ENCODE data around the gene SEMA3C. TPM values are rescaled to one million over a fixed set of nuclear protein-coding genes. Genes with fewer than 3 reads are reported as not detected.

Gene SEMA3C
- total and polyA plus RNA-seq, 2 donors (not counting 1 experiment from before 2014, with no cell fraction given): 310 to 322 TPM

DNA sequence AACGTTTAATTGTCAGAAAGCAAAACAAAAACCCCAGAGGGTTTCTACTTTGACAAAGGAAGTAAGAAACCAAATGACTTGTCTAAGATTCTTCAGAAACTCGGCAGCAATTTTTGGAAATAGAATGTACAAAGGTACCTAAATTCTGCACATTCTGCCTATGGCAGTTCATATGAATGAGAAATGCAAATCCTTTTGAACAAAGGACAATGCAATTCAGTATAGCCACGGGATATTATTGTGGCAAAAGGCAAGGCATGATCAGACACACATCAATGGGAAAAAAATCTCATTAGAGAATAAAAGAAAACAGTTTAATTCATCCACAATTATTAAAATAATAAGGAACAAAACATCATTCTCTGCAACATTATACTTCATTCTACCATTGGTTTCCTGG lies 93.4 kb downstream of the SEMA3C start:
- H2AFZ ChIP-seq (ENCODE audit: low read length): no peak overlapping the region
- no peaks in the 10 kb centered on the region for H4K20me1 ChIP-seq (ENCODE audit: control insufficient read depth, extremely low read depth, insufficient read depth, low read length)
- H3K4me1 ChIP-seq (ENCODE audit: control insufficient read depth, extremely low read depth, insufficient read depth, low read length): peaks cover 2% of the 10 kb centered on the region
- no peak for DNase-seq (ENCODE audit: low read depth in 2 of 2)
- no peak overlapping the region for H3K9ac ChIP-seq (ENCODE audit: insufficient read depth, low read length)
- no peaks in the 10 kb centered on the region for H3K36me3 ChIP-seq (ENCODE audit: control insufficient read depth, insufficient read depth, low read length)
- H3K4me2 ChIP-seq (ENCODE audit: extremely low read depth, insufficient read depth, low read length): no peak overlapping the region
- no peaks in the 10 kb centered on the region for H3K27me3 ChIP-seq (ENCODE audit: control insufficient read depth, insufficient read depth, low read length)
- no peak overlapping the region for H3K4me3 ChIP-seq (replicated peaks in 1 of 4; ENCODE audit: control extremely low read depth in 1 of 4, insufficient read depth in 1 of 4, low read depth in 3 of 4, low read length in 4 of 4)
- TF ChIP-seq CTCF (conservative IDR thresholded peaks at IDR 0.05 in 1 of 2, IDR thresholded peaks at IDR 0.05 in 1 of 2; ENCODE audit: low read depth in 1 of 2, low read length in 2 of 2): no peak
- no peak for TF ChIP-seq EZH2 (IDR thresholded peaks at IDR 0.05; ENCODE audit: low read length, missing control alignments)
- no peak overlapping the region for H3K27ac ChIP-seq (ENCODE audit: insufficient read depth, low read length)
- no peaks in the 10 kb centered on the region for H3K9me3 ChIP-seq (ENCODE audit: control insufficient read depth, insufficient read depth, low read depth, low read length)
- H3K79me2 ChIP-seq (ENCODE audit: control insufficient read depth, insufficient read depth, low read length): peaks cover 11% of the 10 kb centered on the region

GRCh38 chr7:80824253-80824652 lies 94.6 kb downstream of the SEMA3C start:
- no peak overlapping the region for H2AFZ ChIP-seq (ENCODE audit: low read length)
- H3K4me1 ChIP-seq (ENCODE audit: control insufficient read depth, extremely low read depth, insufficient read depth, low read length): peaks cover 2% of the 10 kb centered on the region
- no peak overlapping the region for H3K9ac ChIP-seq (ENCODE audit: insufficient read depth, low read length)
- H3K27me3 ChIP-seq (ENCODE audit: control insufficient read depth, insufficient read depth, low read length): no peaks in the 10 kb centered on the region
- no peak for DNase-seq (ENCODE audit: low read depth in 2 of 2)
- no peak overlapping the region for H3K4me2 ChIP-seq (ENCODE audit: extremely low read depth, insufficient read depth, low read length)
- H3K9me3 ChIP-seq (ENCODE audit: control insufficient read depth, insufficient read depth, low read depth, low read length): no peaks in the 10 kb centered on the region
- H4K20me1 ChIP-seq (ENCODE audit: control insufficient read depth, extremely low read depth, insufficient read depth, low read length): no peaks in the 10 kb centered on the region
- H3K79me2 ChIP-seq (ENCODE audit: control insufficient read depth, insufficient read depth, low read length): peaks cover 3% of the 10 kb centered on the region
- H3K27ac ChIP-seq (ENCODE audit: insufficient read depth, low read length): no peak overlapping the region
- H3K36me3 ChIP-seq (ENCODE audit: control insufficient read depth, insufficient read depth, low read length): no peaks in the 10 kb centered on the region
- no peak overlapping the region for H3K4me3 ChIP-seq (replicated peaks in 1 of 4; ENCODE audit: control extremely low read depth in 1 of 4, insufficient read depth in 1 of 4, low read depth in 3 of 4, low read length in 4 of 4)
- TF ChIP-seq EZH2 (IDR thresholded peaks at IDR 0.05; ENCODE audit: low read length, missing control alignments) (no peak), CTCF (conservative IDR thresholded peaks at IDR 0.05 in 1 of 2, IDR thresholded peaks at IDR 0.05 in 1 of 2; ENCODE audit: low read depth in 1 of 2, low read length in 2 of 2) (no peak)

DNA sequence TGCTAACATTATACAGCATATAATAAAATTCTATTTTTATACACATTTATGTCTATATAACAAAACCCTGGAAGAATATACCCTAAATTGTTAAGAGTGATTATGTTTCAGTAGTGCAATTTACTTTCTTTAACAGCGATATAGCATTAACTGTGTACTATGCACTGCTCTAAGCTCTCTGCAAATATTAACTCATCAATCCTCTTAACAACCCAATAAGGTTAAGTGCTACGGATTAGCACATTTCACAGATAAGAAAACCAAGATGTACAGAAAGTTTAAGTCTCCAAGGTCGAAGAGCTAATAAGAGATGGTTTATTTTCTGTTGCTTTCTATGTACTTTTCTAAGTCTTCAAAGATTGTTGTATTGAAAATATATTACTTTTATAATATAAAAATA lies 95.8 kb downstream of the SEMA3C start:
- no peak for TF ChIP-seq EZH2 (IDR thresholded peaks at IDR 0.05; ENCODE audit: low read length, missing control alignments)
- TF ChIP-seq CTCF (conservative IDR thresholded peaks at IDR 0.05 in 1 of 2, IDR thresholded peaks at IDR 0.05 in 1 of 2; ENCODE audit: low read depth in 1 of 2, low read length in 2 of 2): no peak
- H3K4me3 ChIP-seq (replicated peaks in 1 of 4; ENCODE audit: control extremely low read depth in 1 of 4, insufficient read depth in 1 of 4, low read depth in 3 of 4, low read length in 4 of 4): no peak overlapping the region
- H3K4me1 ChIP-seq (ENCODE audit: control insufficient read depth, extremely low read depth, insufficient read depth, low read length): peaks cover 2% of the 10 kb centered on the region
- no peak for DNase-seq (ENCODE audit: low read depth in 2 of 2)
- no peaks in the 10 kb centered on the region for H3K36me3 ChIP-seq (ENCODE audit: control insufficient read depth, insufficient read depth, low read length)
- no peak overlapping the region for H2AFZ ChIP-seq (ENCODE audit: low read length)
- H4K20me1 ChIP-seq (ENCODE audit: control insufficient read depth, extremely low read depth, insufficient read depth, low read length): no peaks in the 10 kb centered on the region
- H3K9me3 ChIP-seq (ENCODE audit: control insufficient read depth, insufficient read depth, low read depth, low read length): no peaks in the 10 kb centered on the region
- no peak overlapping the region for H3K4me2 ChIP-seq (ENCODE audit: extremely low read depth, insufficient read depth, low read length)
- H3K27ac ChIP-seq (ENCODE audit: insufficient read depth, low read length): no peak overlapping the region
- no peaks in the 10 kb centered on the region for H3K79me2 ChIP-seq (ENCODE audit: control insufficient read depth, insufficient read depth, low read length)
- no peak overlapping the region for H3K9ac ChIP-seq (ENCODE audit: insufficient read depth, low read length)
- no peaks in the 10 kb centered on the region for H3K27me3 ChIP-seq (ENCODE audit: control insufficient read depth, insufficient read depth, low read length)
